HG02798 (cell line): Measurements from ENCODE around the gene INF2.

Experiments used
- ATAC-seq: cut with Tn5 transposase; IDR thresholded peaks from one replicate; pipeline ENCODE4 v1.9.1; 2021; ENCODE audit warnings: mild to moderate bottlenecking; ENCODE audit not compliant: unreplicated experiment, poor library complexity

INF2 gene

GRCh38 chr14:104687601-104688504 lies 1.6 kb upstream of the INF2 start:
- ATAC-seq: no peak

DNA sequence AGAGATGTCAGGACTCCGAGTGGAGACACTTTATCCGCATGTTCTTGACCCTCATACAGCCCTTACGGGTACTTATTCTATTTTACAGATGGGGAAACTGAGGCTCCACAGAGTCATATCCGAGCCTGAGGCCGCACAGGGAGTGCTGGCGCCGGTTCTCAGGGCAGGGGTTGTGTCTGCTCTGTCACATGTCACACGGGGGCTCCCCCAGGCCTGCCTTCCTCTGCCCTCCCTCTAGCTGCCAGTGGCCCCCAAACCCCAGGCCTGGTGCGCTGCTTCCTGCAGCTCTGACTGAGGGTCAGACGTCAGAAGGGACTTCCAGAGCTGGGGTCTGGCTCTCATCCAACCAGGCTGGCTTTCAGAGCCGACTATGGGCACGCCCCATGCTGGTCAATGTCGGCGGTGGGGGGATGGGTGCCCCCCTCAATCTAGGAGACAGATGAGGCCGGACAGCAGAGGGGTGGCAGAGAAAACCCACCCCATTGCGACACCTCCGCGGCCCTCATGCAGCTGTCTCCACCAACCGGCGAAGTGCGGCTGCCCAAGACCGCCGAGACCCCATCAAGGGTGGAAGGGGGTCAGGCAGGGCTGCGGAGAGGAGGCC lies 811 bp upstream of the INF2 start:
- ATAC-seq: no peak

- no peak for ATAC-seq
These were observed 678 bp downstream of the INF2 start for GRCh38 chr14:104689881-104690711.

GRCh38 chr14:104690861-104691455 lies 1.5 kb downstream of the INF2 start:
- ATAC-seq: no peak

DNA sequence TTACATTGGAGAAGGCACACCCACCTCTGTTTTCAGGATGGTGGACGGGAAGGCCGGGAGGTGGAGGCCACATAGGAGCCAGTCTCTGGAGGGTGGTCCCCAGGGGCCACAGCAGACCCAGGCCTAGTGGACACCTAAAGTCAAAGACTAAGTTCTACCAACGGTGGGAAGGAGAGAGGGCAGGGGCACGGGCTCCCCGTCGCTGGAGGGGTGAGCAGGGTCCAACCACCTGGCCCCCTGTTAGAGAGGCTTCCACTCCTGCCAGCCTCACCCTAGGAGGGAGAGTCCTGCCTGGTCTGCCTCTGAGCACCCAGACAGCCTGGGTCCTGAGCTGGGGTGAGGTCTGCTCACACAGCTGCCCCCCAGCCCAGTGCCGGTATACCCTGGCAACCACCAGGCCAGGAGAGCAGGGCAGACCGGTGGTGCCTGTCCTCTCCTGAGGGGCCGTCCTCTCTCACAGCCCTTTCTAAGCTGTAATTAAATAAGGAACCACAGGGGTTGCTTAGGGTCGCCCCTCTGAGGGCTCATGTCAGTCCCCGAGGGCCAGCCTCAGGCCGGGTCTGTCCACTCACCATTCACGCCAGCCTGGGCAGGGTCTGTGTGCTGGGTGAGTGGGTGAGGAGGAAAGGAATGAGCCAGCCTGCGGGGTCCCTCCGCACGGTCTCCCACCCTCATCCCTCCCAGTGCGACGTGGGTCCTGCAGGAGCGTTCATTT lies 2.3 kb downstream of the INF2 start:
- ATAC-seq: no peak

DNA sequence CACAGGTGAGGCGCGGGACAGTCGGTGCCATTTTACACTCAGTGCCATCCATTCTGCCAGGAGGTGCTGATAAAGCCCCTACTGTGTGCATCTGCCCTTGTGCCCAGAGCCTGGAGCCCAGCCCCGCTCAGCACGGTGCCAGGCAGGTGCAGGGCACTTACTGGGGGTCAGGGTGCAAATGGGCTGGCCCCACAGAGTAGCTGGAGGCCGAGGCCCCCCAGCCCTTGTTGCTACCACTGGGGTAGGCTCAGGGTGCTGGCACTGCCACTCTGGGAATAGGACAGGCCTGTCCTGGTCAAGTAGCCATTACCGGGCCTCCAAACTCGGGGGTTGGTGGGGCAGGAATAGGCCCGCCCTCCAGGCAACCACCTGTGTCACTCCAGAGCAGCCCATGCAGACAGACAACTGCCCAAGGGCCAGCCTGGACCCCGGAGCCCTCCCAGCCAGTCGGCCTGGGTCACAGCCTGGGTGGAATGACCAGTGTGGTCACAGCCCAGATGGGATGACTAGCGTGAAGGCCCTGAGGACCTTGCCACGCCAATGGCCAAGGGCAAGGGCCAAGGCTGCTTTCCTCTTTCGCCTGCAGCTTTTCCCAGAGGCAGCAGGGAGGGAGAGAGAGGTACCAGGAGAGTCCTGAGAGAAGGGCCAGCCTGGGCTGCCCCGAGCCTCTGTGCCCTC lies 3.0 kb downstream of the INF2 start:
- no peak for ATAC-seq

DNA sequence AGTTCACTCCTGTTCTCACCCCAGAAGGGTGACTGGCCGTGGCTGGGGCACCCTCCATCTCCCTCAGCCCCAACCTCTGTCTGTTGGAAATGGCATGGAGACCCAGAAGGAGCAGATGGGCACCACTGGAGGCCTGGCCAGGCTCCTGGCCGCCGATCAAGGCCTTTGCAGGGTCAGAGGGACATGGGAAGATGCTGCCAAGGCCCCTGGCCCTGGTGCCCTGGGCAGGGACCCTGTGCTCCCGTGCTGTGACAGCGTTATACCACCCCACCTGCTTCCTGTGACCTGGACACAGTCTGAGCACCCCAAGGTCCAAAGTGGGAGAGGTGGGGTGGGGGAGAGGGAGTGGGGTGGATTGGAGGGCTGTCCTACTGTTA lies 3.5 kb downstream of the INF2 start:
- no peak for ATAC-seq

- ATAC-seq: no peak
These were observed 4.3 kb downstream of the INF2 start for GRCh38 chr14:104693482-104694431.

DNA sequence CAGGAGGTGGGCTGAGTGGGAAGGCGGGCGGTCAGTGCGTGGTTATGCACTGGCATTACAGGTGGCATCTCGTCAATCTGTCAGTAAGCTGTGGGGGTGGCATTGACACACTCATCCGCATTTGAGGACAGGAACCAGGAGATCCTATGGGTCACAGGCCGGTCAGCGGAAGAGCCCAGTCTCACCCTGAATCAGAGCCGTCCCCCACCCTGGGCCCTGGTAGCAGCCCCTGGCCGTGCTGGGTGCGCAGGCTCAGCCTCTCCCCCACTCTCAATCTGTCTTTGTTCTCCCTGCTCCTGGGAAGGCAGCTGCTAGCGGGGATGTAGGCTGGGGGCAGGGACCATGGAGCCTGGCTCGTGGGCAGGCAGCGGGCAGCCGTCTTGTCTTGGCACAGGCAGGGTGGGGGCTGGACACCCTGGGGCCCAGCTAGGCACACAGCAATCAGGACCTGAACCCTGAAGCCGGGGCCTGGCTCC lies 5.1 kb downstream of the INF2 start:
- ATAC-seq: no peak

DNA sequence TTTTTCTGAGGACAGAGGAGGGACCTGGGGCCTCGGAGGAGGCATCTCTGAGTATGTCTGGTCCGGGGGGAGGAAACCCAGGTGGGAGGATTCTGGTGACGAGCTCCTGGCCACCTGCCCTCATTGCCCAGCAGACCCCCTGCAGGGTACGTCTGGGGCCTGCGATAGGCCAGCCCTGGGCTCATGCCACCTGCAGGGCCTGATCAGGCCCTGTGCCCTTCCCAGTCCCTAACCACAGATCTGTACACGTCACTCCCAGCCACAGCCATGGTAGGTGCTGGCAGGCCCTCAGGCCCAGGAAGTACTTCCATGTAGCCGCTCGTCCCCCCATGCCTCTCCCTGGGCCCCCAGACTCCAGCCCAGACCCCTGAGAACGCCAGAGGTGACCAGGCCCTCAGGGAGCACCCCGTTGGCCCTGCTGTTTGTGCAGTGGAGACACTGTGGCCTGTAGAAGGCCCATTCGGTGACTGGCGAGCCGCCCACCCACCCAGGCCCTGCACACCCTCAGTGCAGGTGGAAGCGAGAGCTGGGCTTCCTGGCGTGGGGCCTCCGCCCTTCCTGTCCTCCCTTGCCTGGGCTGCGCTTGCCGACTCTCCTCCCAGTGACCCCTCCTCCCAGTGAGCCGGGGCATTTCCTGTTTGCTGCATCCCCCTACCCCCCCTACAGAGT lies 5.7 kb downstream of the INF2 start:
- ATAC-seq: no peak

- ATAC-seq: no peak
These were observed 6.2 kb downstream of the INF2 start for GRCh38 chr14:104695660-104696000.

DNA sequence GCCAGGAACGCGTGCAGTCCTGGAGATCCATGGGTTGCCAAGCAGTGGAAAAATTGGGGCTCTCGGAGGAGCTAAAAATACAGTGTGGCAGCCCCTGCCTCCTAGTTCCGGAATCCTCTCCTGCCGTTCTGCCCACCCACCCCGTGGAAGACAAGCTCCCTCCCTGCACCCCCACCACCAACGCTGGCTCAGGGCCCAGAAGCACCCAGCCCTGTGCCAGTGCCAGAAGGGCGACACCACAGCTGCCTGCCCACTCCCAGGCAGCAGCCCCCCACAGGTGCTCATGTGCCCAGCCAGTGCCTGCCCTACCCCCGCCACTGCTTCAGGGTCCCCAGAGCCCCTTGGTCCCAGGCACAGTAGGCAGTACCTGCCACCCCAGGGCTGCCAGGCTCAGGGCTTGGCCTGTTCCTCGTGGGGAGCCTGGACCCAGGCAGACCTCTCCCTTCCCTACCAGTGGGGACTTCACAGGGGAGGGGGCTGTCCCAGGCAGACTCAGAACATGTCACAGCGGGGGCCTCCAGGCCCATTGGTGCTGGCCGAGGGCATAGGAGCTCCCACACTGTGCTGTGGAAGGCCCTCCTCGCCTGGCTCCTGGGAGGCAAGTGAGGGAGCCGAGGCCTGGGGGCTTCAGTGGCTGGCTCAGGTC lies 7.4 kb downstream of the INF2 start:
- no peak for ATAC-seq

- no peak for ATAC-seq
These were observed 7.9 kb downstream of the INF2 start for GRCh38 chr14:104697317-104697703.

- no peak for ATAC-seq
These were observed 8.6 kb downstream of the INF2 start for GRCh38 chr14:104697892-104698583.

GRCh38 chr14:104698688-104699425 lies 9.4 kb downstream of the INF2 start:
- ATAC-seq: no peak

DNA sequence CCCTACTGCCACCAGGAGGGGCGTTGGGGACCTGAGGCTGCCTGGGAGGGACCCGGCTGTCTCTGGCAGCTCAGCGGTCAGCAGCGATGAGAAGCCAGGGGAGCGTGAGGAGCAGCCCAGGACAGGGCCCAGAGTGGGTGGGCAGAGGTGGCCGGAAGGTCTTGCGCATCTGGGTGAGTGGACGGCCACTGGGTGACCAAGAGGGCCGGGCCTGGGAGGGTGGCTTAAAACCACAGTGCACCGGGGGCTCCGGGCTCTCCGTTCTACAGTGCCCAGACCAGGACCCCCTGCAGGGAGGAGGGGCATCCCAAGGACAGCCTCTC lies 10.0 kb downstream of the INF2 start:
- ATAC-seq: no peak
